K562 (cell line): ENCODE results near the gene TMEM247. TPM values are rescaled to one million over a fixed set of nuclear protein-coding genes. Genes with fewer than 3 reads are reported as not detected.

Experiments used
- CEBPG ChIP-seq, 3 experiments: fragments of 200-800 bp in 1 of 3; sonication (Bioruptor generic) in 1 of 3; sonication (generic) in 1 of 3; formaldehyde crosslinking in 1 of 3; IDR thresholded peaks in 2 of 3; conservative IDR thresholded peaks in 1 of 3; 2 replicates each; pipeline versions ENCODE4 v1.6.1 to v1.8.0; 2016 to 2022; ENCODE audit warnings: missing compliant biosample characterization in 2 of 3, missing genetic modification characterization in 2 of 3, mild to moderate bottlenecking in 1 of 3, missing genetic modification reagents in 1 of 3
- FOXA3 ChIP-seq, 2 experiments: fragments of 450-650 bp in 1 of 2; sonication (generic) in 1 of 2; formaldehyde crosslinking; IDR thresholded peaks in 1 of 2; conservative IDR thresholded peaks in 1 of 2; 2 replicates each; pipeline versions ENCODE4 v1.4.0 to v1.8.0; 2020 to 2022; ENCODE audit warnings: mild to moderate bottlenecking in 2 of 2, missing genetic modification reagents in 1 of 2
- IRF2 ChIP-seq: sonication (generic); formaldehyde crosslinking; IDR thresholded peaks from 2 replicates; pipeline ENCODE4 v1.8.1; 2022; ENCODE audit warnings: mild to moderate bottlenecking, missing genetic modification reagents
- MEIS2 ChIP-seq: fragments of 450-650 bp; IDR thresholded peaks from 2 replicates; pipeline ENCODE4 v1.6.1; 2014; ENCODE audit warnings: mild to moderate bottlenecking; ENCODE audit not compliant: partially characterized antibody
- NFYB ChIP-seq: IDR thresholded peaks from 2 replicates; pipeline ENCODE4 v1.6.1; 2011; ENCODE audit warnings: mild to moderate bottlenecking, moderate library complexity; ENCODE audit not compliant: insufficient read length; ENCODE audit errors: extremely low read depth
- PCBP2 ChIP-seq: fragments of 200-400 bp; formaldehyde crosslinking; IDR thresholded peaks from 2 replicates; pipeline ENCODE4 v1.6.1; 2018; ENCODE audit warnings: low read length, low read depth, mild to moderate bottlenecking, moderate library complexity; ENCODE audit not compliant: poor library complexity, severe bottlenecking
- POLR2H ChIP-seq: IDR thresholded peaks from 2 replicates; pipeline ENCODE4 v1.6.1; 2016; ENCODE audit warnings: missing genetic modification characterization, low read depth, mild to moderate bottlenecking, control low read depth, missing compliant biosample characterization, moderate library complexity
- TBP ChIP-seq: optimal IDR thresholded peaks from 2 replicates; pipeline ENCODE3; 2011; ENCODE audit warnings: low read depth, low read length, improper control_type of control experiment
- ZNF717 ChIP-seq: fragments of 250-450 bp; sonication (Bioruptor Pico); IDR thresholded peaks from 2 replicates; pipeline ENCODE4 v1.5.0; 2021
- polyA plus RNA-seq, 8 experiments: library from polyadenylated mRNA; depleted of rRNA in 4 of 8; stranded (reverse) in 5 of 8; unstranded in 3 of 8; fragments of >200 nt; fragmentation: Nextera tagmentation in 2 of 8; fragmentation: Illumina TruSeq in 1 of 8; extraction: Ambion mirVana in 2 of 8; extraction: Trizol in 1 of 8; gene quantifications; 2 replicates each; pipeline versions ENCODE4 v1.2.1 to v1.2.3, GENCODE V29; 2011 to 2014; ENCODE audit warnings: inconsistent platforms in 1 of 8, missing spikeins in 1 of 8
- total RNA-seq, 7 experiments: library from RNA; depleted of rRNA in 6 of 7; stranded (reverse); fragments of >200 nt in 6 of 7; fragmentation: Illumina TruSeq in 2 of 7; extraction: Trizol in 2 of 7; gene quantifications; 2 replicates each; pipeline versions ENCODE4 v1.2.1 to v1.2.3, GENCODE V29; 2011 to 2021; ENCODE audit warnings: low replicate concordance in 1 of 7
- TF ChIP-seq, protein P1 (sequence below): fragments of 450-650 bp; IDR thresholded peaks from 2 replicates; pipeline ENCODE4 v1.6.1; 2016; ENCODE audit warnings: mild to moderate bottlenecking, moderate library complexity
- TF ChIP-seq, protein P2 (sequence below): fragments of 450-650 bp; formaldehyde crosslinking; IDR thresholded peaks from 2 replicates; pipeline ENCODE4 v1.4.0; 2020; ENCODE audit warnings: mild to moderate bottlenecking, mixed read lengths

Gene TMEM247
- total and polyA plus RNA-seq, 9 of the 15 experiments (the other 6 are each of a cell fraction or from before 2014, with no cell fraction given), result 0.24 to 4.7 (median 3.1) TPM

DNA sequence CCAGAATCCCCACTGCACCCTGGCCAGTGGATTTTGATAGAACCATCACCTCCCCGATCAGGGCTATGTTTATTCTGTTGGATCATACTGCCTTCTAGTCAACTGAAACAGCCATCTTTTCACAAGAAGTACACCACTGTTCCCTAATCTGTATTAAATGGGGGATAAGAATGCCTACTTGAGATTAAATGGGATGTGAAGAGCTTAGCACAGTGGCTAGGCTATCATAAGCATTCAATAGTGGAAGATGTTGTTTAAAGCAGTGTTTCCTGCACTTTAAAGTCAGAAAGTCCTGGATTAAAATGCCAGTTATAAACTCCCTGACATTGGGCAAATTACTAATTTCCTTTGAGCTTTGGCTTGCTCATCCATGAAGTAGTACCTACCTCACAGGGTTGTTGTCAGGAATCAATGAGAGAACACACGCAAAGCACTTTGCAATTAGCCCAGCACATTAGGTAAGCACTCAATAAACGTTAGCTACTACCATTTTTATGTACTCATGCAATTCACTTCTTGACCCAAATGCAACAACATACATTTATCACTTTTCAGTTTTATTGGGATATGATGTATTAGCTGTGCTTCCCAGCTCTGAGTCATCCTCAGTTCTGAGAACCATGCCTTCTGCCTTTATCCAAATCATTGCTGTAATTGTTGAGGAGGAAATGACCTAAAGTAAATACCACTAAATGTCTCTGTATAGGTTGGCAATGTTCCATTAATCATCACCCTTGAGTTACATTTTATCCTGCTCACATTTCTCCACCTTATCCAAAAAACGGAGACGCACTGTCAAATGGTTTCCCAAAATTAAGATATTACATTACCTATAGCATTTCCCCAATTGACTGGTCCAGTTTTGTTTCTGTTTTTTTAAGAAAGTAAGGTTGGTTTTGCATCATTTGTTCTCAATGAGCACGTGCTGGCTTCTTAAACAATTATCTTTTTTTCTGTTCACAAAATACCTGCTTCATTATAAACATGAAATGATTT lies 2.1 kb downstream of the TMEM247 start (continued):
- TF ChIP-seq, protein P1, sequence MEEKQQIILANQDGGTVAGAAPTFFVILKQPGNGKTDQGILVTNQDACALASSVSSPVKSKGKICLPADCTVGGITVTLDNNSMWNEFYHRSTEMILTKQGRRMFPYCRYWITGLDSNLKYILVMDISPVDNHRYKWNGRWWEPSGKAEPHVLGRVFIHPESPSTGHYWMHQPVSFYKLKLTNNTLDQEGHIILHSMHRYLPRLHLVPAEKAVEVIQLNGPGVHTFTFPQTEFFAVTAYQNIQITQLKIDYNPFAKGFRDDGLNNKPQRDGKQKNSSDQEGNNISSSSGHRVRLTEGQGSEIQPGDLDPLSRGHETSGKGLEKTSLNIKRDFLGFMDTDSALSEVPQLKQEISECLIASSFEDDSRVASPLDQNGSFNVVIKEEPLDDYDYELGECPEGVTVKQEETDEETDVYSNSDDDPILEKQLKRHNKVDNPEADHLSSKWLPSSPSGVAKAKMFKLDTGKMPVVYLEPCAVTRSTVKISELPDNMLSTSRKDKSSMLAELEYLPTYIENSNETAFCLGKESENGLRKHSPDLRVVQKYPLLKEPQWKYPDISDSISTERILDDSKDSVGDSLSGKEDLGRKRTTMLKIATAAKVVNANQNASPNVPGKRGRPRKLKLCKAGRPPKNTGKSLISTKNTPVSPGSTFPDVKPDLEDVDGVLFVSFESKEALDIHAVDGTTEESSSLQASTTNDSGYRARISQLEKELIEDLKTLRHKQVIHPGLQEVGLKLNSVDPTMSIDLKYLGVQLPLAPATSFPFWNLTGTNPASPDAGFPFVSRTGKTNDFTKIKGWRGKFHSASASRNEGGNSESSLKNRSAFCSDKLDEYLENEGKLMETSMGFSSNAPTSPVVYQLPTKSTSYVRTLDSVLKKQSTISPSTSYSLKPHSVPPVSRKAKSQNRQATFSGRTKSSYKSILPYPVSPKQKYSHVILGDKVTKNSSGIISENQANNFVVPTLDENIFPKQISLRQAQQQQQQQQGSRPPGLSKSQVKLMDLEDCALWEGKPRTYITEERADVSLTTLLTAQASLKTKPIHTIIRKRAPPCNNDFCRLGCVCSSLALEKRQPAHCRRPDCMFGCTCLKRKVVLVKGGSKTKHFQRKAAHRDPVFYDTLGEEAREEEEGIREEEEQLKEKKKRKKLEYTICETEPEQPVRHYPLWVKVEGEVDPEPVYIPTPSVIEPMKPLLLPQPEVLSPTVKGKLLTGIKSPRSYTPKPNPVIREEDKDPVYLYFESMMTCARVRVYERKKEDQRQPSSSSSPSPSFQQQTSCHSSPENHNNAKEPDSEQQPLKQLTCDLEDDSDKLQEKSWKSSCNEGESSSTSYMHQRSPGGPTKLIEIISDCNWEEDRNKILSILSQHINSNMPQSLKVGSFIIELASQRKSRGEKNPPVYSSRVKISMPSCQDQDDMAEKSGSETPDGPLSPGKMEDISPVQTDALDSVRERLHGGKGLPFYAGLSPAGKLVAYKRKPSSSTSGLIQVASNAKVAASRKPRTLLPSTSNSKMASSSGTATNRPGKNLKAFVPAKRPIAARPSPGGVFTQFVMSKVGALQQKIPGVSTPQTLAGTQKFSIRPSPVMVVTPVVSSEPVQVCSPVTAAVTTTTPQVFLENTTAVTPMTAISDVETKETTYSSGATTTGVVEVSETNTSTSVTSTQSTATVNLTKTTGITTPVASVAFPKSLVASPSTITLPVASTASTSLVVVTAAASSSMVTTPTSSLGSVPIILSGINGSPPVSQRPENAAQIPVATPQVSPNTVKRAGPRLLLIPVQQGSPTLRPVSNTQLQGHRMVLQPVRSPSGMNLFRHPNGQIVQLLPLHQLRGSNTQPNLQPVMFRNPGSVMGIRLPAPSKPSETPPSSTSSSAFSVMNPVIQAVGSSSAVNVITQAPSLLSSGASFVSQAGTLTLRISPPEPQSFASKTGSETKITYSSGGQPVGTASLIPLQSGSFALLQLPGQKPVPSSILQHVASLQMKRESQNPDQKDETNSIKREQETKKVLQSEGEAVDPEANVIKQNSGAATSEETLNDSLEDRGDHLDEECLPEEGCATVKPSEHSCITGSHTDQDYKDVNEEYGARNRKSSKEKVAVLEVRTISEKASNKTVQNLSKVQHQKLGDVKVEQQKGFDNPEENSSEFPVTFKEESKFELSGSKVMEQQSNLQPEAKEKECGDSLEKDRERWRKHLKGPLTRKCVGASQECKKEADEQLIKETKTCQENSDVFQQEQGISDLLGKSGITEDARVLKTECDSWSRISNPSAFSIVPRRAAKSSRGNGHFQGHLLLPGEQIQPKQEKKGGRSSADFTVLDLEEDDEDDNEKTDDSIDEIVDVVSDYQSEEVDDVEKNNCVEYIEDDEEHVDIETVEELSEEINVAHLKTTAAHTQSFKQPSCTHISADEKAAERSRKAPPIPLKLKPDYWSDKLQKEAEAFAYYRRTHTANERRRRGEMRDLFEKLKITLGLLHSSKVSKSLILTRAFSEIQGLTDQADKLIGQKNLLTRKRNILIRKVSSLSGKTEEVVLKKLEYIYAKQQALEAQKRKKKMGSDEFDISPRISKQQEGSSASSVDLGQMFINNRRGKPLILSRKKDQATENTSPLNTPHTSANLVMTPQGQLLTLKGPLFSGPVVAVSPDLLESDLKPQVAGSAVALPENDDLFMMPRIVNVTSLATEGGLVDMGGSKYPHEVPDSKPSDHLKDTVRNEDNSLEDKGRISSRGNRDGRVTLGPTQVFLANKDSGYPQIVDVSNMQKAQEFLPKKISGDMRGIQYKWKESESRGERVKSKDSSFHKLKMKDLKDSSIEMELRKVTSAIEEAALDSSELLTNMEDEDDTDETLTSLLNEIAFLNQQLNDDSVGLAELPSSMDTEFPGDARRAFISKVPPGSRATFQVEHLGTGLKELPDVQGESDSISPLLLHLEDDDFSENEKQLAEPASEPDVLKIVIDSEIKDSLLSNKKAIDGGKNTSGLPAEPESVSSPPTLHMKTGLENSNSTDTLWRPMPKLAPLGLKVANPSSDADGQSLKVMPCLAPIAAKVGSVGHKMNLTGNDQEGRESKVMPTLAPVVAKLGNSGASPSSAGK, result no peak
- TF ChIP-seq POLR2H (tag) (no peak), MEIS2 (peak; percentile 60), ZNF717 (CRISPR knock-in tag) (no peak), CEBPG (CRISPR knock-in tag; IDR thresholded peaks at IDR 0.05) (no peak), CEBPG (tag; conservative IDR thresholded peaks at IDR 0.05 in 1 of 2, IDR thresholded peaks at IDR 0.05 in 1 of 2) (0 out of 4 replicates have a peak, but pooled peaks of 1 of the 2 experiments have one; percentile 12), TBP (no peak), NFYB (no peak), PCBP2 (no peak), FOXA3 (CRISPR knock-in tag; conservative IDR thresholded peaks at IDR 0.05 in 1 of 2, IDR thresholded peaks at IDR 0.05 in 1 of 2) (peak; percentile 18 to 74; a peak in 2 of 4 replicates), IRF2 (CRISPR knock-in tag) (no peak)
- TF ChIP-seq, protein P2, sequence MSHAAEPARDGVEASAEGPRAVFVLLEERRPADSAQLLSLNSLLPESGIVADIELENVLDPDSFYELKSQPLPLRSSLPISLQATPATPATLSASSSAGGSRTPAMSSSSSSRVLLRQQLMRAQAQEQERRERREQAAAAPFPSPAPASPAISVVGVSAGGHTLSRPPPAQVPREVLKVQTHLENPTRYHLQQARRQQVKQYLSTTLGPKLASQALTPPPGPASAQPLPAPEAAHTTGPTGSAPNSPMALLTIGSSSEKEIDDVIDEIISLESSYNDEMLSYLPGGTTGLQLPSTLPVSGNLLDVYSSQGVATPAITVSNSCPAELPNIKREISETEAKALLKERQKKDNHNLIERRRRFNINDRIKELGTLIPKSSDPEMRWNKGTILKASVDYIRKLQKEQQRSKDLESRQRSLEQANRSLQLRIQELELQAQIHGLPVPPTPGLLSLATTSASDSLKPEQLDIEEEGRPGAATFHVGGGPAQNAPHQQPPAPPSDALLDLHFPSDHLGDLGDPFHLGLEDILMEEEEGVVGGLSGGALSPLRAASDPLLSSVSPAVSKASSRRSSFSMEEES, result no peak
